Measurements from ENCODE around the gene COQ9. TPM values are rescaled to one million over a fixed set of nuclear protein-coding genes. Genes with fewer than 3 reads are reported as not detected.

The COQ9 gene
- total and polyA plus RNA-seq, 5 donors from 2014 or later, result 18.5 to 33.6 (median 26.4) TPM

DNA sequence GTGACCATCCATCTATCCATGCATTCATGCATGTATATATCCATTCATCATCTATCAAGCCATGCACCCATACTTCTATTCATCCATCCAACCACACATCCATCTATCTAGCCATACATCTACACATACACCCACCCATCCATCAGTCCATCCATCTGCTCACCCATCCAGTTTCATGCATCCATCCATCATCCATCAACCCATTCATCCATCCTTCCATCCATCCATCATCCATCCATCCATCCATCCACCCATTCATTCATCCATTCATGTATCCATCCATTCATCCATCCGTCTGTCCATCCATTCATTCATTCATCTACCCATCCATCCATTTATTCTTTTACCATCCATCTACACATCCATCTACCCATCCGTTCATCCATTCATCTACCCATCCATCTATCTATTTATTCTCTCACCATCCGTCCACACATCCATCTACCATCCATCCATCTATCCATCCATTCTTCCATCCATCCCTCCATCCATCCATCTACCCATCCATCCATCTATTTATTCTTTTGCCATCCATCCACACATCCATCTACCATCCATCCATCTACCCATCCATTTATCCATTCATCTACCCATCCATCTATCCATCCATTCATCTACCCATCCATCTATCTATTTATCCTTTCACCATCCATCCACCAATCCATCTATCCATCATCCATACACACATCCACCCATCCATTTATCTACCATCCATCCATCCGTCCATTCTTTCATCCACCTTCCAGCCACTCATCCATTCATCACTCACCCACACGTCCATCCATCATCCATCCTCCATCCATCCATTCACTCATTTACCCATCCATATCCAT is 39.5 kb upstream of the COQ9 start:
- Histone ChIP-seq H3K4me3 (ENCODE audit: low read depth, low read length) (no peak overlapping the region), H3K4me1 (ENCODE audit: control insufficient read depth, insufficient read depth, low read length, poor library complexity, severe bottlenecking) (no peaks in the 10 kb centered on the region), H3K27ac (ENCODE audit: insufficient read depth, low read length, poor library complexity, severe bottlenecking) (no peak overlapping the region), H3K9me3 (ENCODE audit: control insufficient read depth in 2 of 2, low read length in 2 of 2) (no peaks in the 10 kb centered on the region), H3K27me3 (ENCODE audit: control insufficient read depth, insufficient read depth, low read length) (no peaks in the 10 kb centered on the region), H3K36me3 (ENCODE audit: control insufficient read depth, insufficient read depth, low read length) (no peaks in the 10 kb centered on the region)
- H3K27ac Mint-ChIP-seq, result no peak overlapping the region
- no peaks in the 10 kb centered on the region for H3K36me3 Mint-ChIP-seq
- no peak overlapping the region for H3K4me3 Mint-ChIP-seq
- DNase-seq (no peak), ATAC-seq (ENCODE audit: low read depth in 2 of 2) (no peak)
- H3K9me3 Mint-ChIP-seq, result no peaks in the 10 kb centered on the region
- peaks cover 4% of the 10 kb centered on the region for H3K27me3 Mint-ChIP-seq
- H3K4me1 Mint-ChIP-seq, result peaks cover 0 to 3% (median under 1%) of the 10 kb centered on the region in 4 donors

DNA sequence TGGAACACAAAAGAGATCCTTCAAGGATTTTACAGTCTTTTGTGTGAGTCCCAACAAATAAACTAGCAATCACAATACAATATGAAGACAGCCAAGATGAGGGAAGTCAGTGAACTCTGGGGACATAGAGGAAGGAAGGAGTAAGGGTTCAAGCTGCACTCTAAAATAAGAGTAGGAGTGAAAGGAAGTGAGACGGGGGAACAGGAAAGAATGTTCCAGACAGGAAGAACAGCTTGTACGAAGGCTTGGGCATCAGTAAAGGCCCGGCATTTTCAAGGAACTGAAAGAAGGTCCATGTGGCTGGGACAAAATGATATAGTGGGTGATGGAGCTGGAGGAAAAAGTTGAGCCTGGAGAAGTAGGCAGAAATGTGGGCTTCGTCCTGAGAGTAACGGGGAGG is 38.2 kb upstream of the COQ9 start:
- no peak overlapping the region for H3K4me3 Mint-ChIP-seq
- DNase-seq, result no peak
- no peak overlapping the region for H3K27ac ChIP-seq (ENCODE audit: insufficient read depth, low read length, poor library complexity, severe bottlenecking)
- H3K27ac Mint-ChIP-seq, result peak overlapping the region in 1 of 3 donors; percentile 53
- no peak overlapping the region for H3K4me3 ChIP-seq (ENCODE audit: low read depth, low read length)
- no peaks in the 10 kb centered on the region for H3K36me3 Mint-ChIP-seq
- peaks cover 0 to 3% (median under 1%) of the 10 kb centered on the region in 4 donors for H3K4me1 Mint-ChIP-seq
- H3K27me3 ChIP-seq (ENCODE audit: control insufficient read depth, insufficient read depth, low read length), result no peaks in the 10 kb centered on the region
- H3K27me3 Mint-ChIP-seq, result peaks cover 4% of the 10 kb centered on the region
- H3K9me3 Mint-ChIP-seq, result no peaks in the 10 kb centered on the region
- no peaks in the 10 kb centered on the region for H3K4me1 ChIP-seq (ENCODE audit: control insufficient read depth, insufficient read depth, low read length, poor library complexity, severe bottlenecking)
- no peaks in the 10 kb centered on the region for H3K9me3 ChIP-seq (ENCODE audit: control insufficient read depth in 2 of 2, low read length in 2 of 2)
- no peak for ATAC-seq (ENCODE audit: low read depth in 2 of 2)
- no peaks in the 10 kb centered on the region for H3K36me3 ChIP-seq (ENCODE audit: control insufficient read depth, insufficient read depth, low read length)

DNA sequence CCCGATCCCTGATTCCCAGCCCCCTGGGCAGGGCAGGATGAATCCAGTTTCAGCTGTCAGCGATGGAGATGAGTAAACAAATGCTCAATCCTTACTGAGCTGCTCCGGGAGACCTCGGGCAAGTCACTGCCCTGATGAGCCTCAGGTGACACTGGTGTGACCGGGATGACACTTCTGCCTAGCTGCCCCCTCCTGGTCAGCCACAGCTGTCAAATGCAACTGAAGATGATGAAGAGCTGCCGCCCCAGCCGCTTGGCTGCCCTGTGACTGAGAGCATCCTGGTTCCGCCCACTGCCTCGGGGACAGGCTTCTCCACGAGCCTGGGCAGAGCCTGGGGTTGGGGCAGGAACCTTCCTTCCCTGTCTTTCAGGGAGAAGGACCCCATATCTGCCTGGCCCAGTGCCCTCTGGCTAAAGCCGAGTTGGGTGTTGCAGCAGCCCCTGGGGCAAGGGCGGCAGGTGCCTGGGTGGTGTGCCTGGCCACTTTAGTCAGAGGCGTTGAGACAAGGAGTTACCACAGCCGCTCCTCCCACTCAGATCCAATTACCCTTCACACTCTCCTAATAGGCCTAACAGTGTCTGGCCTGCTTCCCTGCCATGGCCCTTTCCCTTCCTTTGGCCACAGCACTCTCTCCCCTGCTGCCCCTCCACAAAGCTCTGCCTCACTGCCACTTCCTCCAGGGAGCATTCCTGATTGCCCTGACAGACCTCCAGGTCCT is 37.2 kb upstream of the COQ9 start:
- Mint-ChIP-seq H3K27me3 (peaks cover 4% of the 10 kb centered on the region), H3K36me3 (no peaks in the 10 kb centered on the region), H3K9me3 (no peaks in the 10 kb centered on the region), H3K4me3 (no peak overlapping the region), H3K27ac (peak overlapping the region in 1 of 3 donors; percentile 29), H3K4me1 (peaks cover 0 to 3% (median 0%) of the 10 kb centered on the region in 4 donors)
- Histone ChIP-seq H3K27ac (ENCODE audit: insufficient read depth, low read length, poor library complexity, severe bottlenecking) (no peak overlapping the region), H3K36me3 (ENCODE audit: control insufficient read depth, insufficient read depth, low read length) (no peaks in the 10 kb centered on the region), H3K4me1 (ENCODE audit: control insufficient read depth, insufficient read depth, low read length, poor library complexity, severe bottlenecking) (no peaks in the 10 kb centered on the region), H3K27me3 (ENCODE audit: control insufficient read depth, insufficient read depth, low read length) (no peaks in the 10 kb centered on the region), H3K4me3 (ENCODE audit: low read depth, low read length) (no peak overlapping the region), H3K9me3 (ENCODE audit: control insufficient read depth in 2 of 2, low read length in 2 of 2) (no peaks in the 10 kb centered on the region)
- ATAC-seq (ENCODE audit: low read depth in 2 of 2) (no peak), DNase-seq (no peak)

DNA sequence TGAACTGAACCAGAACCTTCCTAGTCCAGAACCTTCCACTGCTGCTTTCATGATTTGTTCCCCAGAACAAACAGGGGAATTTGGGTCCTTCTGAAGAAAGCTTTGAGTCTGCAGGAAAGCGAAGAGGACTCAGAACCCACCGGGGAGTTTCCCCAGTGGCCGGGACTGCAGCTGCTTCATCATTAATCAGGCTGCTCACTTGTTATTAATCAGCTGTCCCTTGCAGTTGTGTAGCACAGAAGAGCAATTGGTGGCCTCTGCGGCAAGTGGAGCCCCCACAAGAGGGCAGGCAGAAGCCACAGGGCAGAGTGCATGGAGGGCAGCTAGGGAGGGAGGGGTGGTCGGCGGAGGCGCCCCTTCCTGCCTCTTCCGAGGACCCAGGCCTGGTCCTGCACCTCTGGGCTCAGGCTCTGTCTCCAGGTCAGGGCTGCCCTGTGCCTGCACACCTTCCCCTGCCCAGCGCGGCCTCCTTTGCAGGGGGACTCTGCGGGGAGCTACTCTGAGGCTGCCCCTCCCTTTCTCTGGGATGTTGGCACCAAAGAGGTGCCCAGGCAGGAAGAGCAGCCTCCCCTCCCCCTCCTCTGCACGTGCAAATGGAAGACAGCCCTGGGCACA is 35.8 kb upstream of the COQ9 start:
- Mint-ChIP-seq H3K36me3 (no peaks in the 10 kb centered on the region), H3K9me3 (no peaks in the 10 kb centered on the region), H3K4me3 (no peak overlapping the region), H3K27ac (peak overlapping the region in 1 of 3 donors; percentile 55), H3K4me1 (peaks cover 0 to 3% (median 0%) of the 10 kb centered on the region in 4 donors), H3K27me3 (peaks cover 4% of the 10 kb centered on the region)
- no peaks in the 10 kb centered on the region for H3K36me3 ChIP-seq (ENCODE audit: control insufficient read depth, insufficient read depth, low read length)
- H3K27me3 ChIP-seq (ENCODE audit: control insufficient read depth, insufficient read depth, low read length), result no peaks in the 10 kb centered on the region
- no peak overlapping the region for H3K4me3 ChIP-seq (ENCODE audit: low read depth, low read length)
- no peak for DNase-seq
- no peaks in the 10 kb centered on the region for H3K9me3 ChIP-seq (ENCODE audit: control insufficient read depth in 2 of 2, low read length in 2 of 2)
- H3K4me1 ChIP-seq (ENCODE audit: control insufficient read depth, insufficient read depth, low read length, poor library complexity, severe bottlenecking), result no peaks in the 10 kb centered on the region
- no peak overlapping the region for H3K27ac ChIP-seq (ENCODE audit: insufficient read depth, low read length, poor library complexity, severe bottlenecking)
- no peak for ATAC-seq (ENCODE audit: low read depth in 2 of 2)

DNA sequence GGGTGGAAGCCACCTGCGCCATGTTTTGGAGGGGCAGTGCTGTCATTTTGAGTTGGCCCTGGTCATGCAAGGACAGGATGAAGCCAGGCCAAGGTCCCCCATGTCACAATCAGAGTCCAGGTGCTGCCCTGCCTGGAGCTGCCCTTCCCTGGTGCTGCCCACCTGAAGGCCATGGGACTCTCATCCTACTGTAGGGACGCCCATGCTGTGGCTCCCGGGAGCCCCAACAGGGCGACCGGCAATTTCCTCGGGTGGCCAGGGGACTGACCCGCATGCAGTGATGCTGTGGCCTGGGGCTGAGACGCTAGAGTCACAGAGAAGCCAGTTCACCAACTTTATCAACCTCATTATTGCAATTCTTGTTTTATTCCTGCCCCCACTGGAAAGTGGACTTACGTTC is 34.7 kb upstream of the COQ9 start:
- H3K4me3 ChIP-seq (ENCODE audit: low read depth, low read length), result no peak overlapping the region
- H3K4me3 Mint-ChIP-seq, result no peak overlapping the region
- peaks cover 9% of the 10 kb centered on the region for H3K27me3 Mint-ChIP-seq
- H3K27ac Mint-ChIP-seq, result no peak overlapping the region
- H3K27me3 ChIP-seq (ENCODE audit: control insufficient read depth, insufficient read depth, low read length), result no peaks in the 10 kb centered on the region
- H3K9me3 Mint-ChIP-seq, result no peaks in the 10 kb centered on the region
- no peaks in the 10 kb centered on the region for H3K9me3 ChIP-seq (ENCODE audit: control insufficient read depth in 2 of 2, low read length in 2 of 2)
- no peaks in the 10 kb centered on the region for H3K36me3 Mint-ChIP-seq
- H3K4me1 Mint-ChIP-seq, result peaks cover 3 to 7% (median 6%) of the 10 kb centered on the region in 4 donors
- H3K27ac ChIP-seq (ENCODE audit: insufficient read depth, low read length, poor library complexity, severe bottlenecking), result no peak overlapping the region
- DNase-seq (no peak), ATAC-seq (ENCODE audit: low read depth in 2 of 2) (no peak)
- peaks cover 8% of the 10 kb centered on the region for H3K4me1 ChIP-seq (ENCODE audit: control insufficient read depth, insufficient read depth, low read length, poor library complexity, severe bottlenecking)
- no peaks in the 10 kb centered on the region for H3K36me3 ChIP-seq (ENCODE audit: control insufficient read depth, insufficient read depth, low read length)

GRCh38 chr16:57413301-57413730 is 34.0 kb upstream of the COQ9 start:
- H3K27ac Mint-ChIP-seq, result peak overlapping the region in 1 of 3 donors; percentile 55
- H3K4me1 Mint-ChIP-seq, result peaks cover 3 to 11% (median 6%) of the 10 kb centered on the region in 4 donors
- H3K27ac ChIP-seq (ENCODE audit: insufficient read depth, low read length, poor library complexity, severe bottlenecking), result no peak overlapping the region
- H3K9me3 ChIP-seq (ENCODE audit: control insufficient read depth in 2 of 2, low read length in 2 of 2), result no peaks in the 10 kb centered on the region
- no peak overlapping the region for H3K4me3 Mint-ChIP-seq
- H3K4me1 ChIP-seq (ENCODE audit: control insufficient read depth, insufficient read depth, low read length, poor library complexity, severe bottlenecking), result peaks cover 8% of the 10 kb centered on the region
- no peak for DNase-seq
- ATAC-seq (ENCODE audit: low read depth in 2 of 2), result peak in 1 of 2 donors; percentile 26
- H3K27me3 ChIP-seq (ENCODE audit: control insufficient read depth, insufficient read depth, low read length), result no peaks in the 10 kb centered on the region
- H3K36me3 ChIP-seq (ENCODE audit: control insufficient read depth, insufficient read depth, low read length), result no peaks in the 10 kb centered on the region
- H3K9me3 Mint-ChIP-seq, result no peaks in the 10 kb centered on the region
- no peak overlapping the region for H3K4me3 ChIP-seq (ENCODE audit: low read depth, low read length)
- H3K36me3 Mint-ChIP-seq, result no peaks in the 10 kb centered on the region
- peaks cover 9% of the 10 kb centered on the region for H3K27me3 Mint-ChIP-seq

DNA sequence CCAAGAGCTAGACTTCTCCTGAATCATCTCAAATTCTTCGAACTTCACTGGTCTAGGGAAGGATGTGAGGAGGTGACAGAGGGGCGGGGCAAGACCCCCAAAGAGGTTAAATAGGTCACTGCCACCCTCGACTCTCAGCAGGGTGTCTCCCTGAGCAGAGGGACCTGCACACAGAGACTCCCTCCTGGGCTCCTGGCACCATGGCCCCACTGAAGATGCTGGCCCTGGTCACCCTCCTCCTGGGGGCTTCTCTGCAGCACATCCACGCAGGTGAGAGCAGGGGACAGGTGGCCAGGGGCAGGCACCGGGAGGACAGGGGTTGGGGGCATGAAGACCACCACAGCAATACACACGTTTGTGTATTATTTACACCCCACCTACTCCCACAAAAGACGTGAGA is 33.5 kb upstream of the COQ9 start:
- Mint-ChIP-seq H3K4me3 (no peak overlapping the region), H3K36me3 (no peaks in the 10 kb centered on the region), H3K9me3 (no peaks in the 10 kb centered on the region), H3K27me3 (peaks cover 9% of the 10 kb centered on the region), H3K27ac (peak overlapping the region in 1 of 3 donors; percentile 55), H3K4me1 (peaks cover 3 to 14% (median 7%) of the 10 kb centered on the region in 4 donors)
- Histone ChIP-seq H3K4me3 (ENCODE audit: low read depth, low read length) (no peak overlapping the region), H3K9me3 (ENCODE audit: control insufficient read depth in 2 of 2, low read length in 2 of 2) (no peaks in the 10 kb centered on the region), H3K4me1 (ENCODE audit: control insufficient read depth, insufficient read depth, low read length, poor library complexity, severe bottlenecking) (peaks cover 11% of the 10 kb centered on the region), H3K36me3 (ENCODE audit: control insufficient read depth, insufficient read depth, low read length) (no peaks in the 10 kb centered on the region), H3K27ac (ENCODE audit: insufficient read depth, low read length, poor library complexity, severe bottlenecking) (no peak overlapping the region), H3K27me3 (ENCODE audit: control insufficient read depth, insufficient read depth, low read length) (no peaks in the 10 kb centered on the region)
- no peak for ATAC-seq (ENCODE audit: low read depth in 2 of 2)
- no peak for DNase-seq

Measured in CD4-positive, CD25-positive, alpha-beta regulatory T cell (primary cell).